ENCODE measurements around the gene POR. TPM values are rescaled to one million over a fixed set of nuclear protein-coding genes. Genes with fewer than 3 reads are reported as not detected.

The POR gene
- total RNA-seq, 5 donors from 2014 or later (not counting 1 experiment from before 2014, with no cell fraction given): 41.1 to 83.3 (median 58.8) TPM

DNA sequence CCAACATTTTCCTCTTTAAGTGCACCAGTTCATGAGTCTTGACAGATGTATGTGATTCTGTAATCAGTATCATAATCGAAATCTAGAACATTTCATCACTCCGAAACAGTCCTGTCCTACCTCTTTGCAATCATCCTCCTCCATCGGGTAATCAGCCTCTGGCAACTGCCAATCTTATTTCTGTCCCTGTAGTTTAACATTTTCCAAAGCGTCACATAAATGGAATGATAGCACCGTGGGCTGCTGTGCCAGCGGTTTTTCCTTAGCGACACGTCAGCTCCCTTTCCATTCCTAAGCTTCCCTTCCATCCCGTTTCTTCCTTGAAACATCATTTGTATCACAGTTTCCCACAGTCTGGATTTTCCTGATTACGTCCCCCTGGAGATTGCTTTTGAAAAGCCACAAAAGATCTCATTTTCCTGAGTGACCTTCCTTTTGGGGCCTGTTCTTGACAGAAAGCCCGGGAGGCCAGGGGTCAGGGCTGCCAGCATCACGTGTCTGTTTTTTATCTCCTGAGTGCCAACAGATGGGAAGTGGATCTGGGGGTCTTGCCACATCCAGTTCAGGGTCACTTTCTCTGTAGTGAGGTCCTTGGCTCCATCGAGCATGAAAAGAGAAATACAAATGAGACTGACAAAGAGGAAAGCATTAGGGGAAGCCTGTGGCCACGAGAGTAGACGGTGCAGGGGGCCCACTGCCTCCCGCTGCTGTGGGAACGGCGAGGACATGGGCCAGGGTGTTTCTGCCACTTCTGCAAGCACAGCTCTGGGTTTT is 47.8 kb downstream of the POR start:
- Mint-ChIP-seq H3K4me1 (peaks cover 0 to 2% (median 0%) of the 10 kb centered on the region in 3 donors), H3K4me3 (no peak overlapping the region), H3K36me3 (peaks cover 22% of the 10 kb centered on the region), H3K9me3 (no peaks in the 10 kb centered on the region), H3K27me3 (no peaks in the 10 kb centered on the region), H3K27ac (no peak overlapping the region)
- H3K9me3 ChIP-seq: no peaks in the 10 kb centered on the region
- no peak overlapping the region for H3K4me3 ChIP-seq (ENCODE audit: control insufficient read depth in 1 of 2, extremely low read depth in 1 of 2, low read length in 1 of 2)
- WGBS (ENCODE audit: insufficient coverage): 85% methylated on average over 17 of the region's 18 CpGs
- no peak for ATAC-seq (replicated peaks in 1 of 4)
- ChIA-PET CTCF (no interaction called here), POLR2A (no interaction called here)
- H3K27ac ChIP-seq (ENCODE audit: low read length): no peak overlapping the region
- H3K36me3 ChIP-seq (ENCODE audit: control insufficient read depth in 2 of 2, extremely low read depth in 1 of 2, insufficient read depth in 1 of 2, low read length in 1 of 2): peaks cover 17 to 21% of the 10 kb centered on the region in 2 donors
- no peaks in the 10 kb centered on the region for H3K4me1 ChIP-seq (ENCODE audit: control insufficient read depth in 1 of 2, extremely low read depth in 1 of 2, insufficient read depth in 2 of 2, low read length in 2 of 2)
- H3K27me3 ChIP-seq (replicated peaks in 1 of 2; ENCODE audit: control insufficient read depth in 2 of 2, extremely low read depth in 1 of 2, insufficient read depth in 2 of 2, low read length in 1 of 2): no peaks in the 10 kb centered on the region
- DNase-seq: no peak

DNA sequence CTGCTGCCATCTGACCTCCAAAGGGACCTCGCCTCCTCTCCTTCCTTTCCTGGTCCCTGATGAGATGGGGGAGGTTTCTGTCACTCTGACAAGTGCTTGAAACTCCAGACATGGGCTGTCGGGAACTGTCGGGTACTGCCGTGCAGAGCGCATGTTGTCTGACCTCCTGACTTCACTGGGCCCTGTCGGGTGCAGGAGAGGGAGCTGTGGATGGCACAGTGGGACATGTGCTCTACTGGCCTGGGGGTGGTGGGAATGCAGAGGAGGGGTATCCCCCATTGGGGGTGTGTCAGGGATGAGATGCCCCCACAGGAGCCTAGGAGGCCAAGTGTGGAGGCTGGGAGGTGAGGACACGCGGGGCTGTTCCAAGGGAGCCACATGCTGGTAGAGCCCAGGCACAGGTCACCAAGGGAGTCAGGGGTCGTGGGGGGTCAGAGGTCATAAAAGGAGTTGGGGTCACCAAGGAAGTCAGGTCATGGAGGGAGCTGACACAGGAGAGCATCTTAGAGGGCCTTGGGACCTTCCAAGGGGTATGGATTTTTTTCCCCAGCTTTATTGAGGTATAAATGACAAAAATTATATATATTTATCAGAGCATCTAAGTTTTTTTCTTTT is 48.5 kb downstream of the POR start:
- Mint-ChIP-seq H3K9me3 (no peaks in the 10 kb centered on the region), H3K36me3 (peaks cover 21% of the 10 kb centered on the region), H3K27me3 (no peaks in the 10 kb centered on the region), H3K4me1 (peaks cover 0 to 2% (median 0%) of the 10 kb centered on the region in 3 donors), H3K4me3 (no peak overlapping the region), H3K27ac (no peak overlapping the region)
- ATAC-seq (replicated peaks in 1 of 4) (no peak), DNase-seq (no peak)
- H3K4me3 ChIP-seq (ENCODE audit: control insufficient read depth in 1 of 2, extremely low read depth in 1 of 2, low read length in 1 of 2): no peak overlapping the region
- 96% methylated on average over 8 of the region's 9 CpGs for WGBS (ENCODE audit: insufficient coverage)
- no peaks in the 10 kb centered on the region for H3K9me3 ChIP-seq
- H3K36me3 ChIP-seq (ENCODE audit: control insufficient read depth in 2 of 2, extremely low read depth in 1 of 2, insufficient read depth in 1 of 2, low read length in 1 of 2): peaks cover 19 to 21% of the 10 kb centered on the region in 2 donors
- H3K4me1 ChIP-seq (ENCODE audit: control insufficient read depth in 1 of 2, extremely low read depth in 1 of 2, insufficient read depth in 2 of 2, low read length in 2 of 2): no peaks in the 10 kb centered on the region
- POLR2A ChIA-PET: interaction anchor here in 1 of 2 donors (0.6 kb wide), 1 partner anchor 49 kb away, joined by 4 read pairs; no protein-coding TSS in a partner anchor
- H3K27me3 ChIP-seq (replicated peaks in 1 of 2; ENCODE audit: control insufficient read depth in 2 of 2, extremely low read depth in 1 of 2, insufficient read depth in 2 of 2, low read length in 1 of 2): no peaks in the 10 kb centered on the region
- no peak overlapping the region for H3K27ac ChIP-seq (ENCODE audit: low read length)
- CTCF ChIA-PET: no interaction called here

GRCh38 chr7:75965617-75966016 is 50.7 kb downstream of the POR start:
- Histone ChIP-seq H3K27ac (ENCODE audit: low read length) (no peak overlapping the region), H3K36me3 (ENCODE audit: control insufficient read depth in 2 of 2, extremely low read depth in 1 of 2, insufficient read depth in 1 of 2, low read length in 1 of 2) (peaks cover 17 to 21% of the 10 kb centered on the region in 2 donors), H3K4me1 (ENCODE audit: control insufficient read depth in 1 of 2, extremely low read depth in 1 of 2, insufficient read depth in 2 of 2, low read length in 2 of 2) (no peaks in the 10 kb centered on the region), H3K27me3 (replicated peaks in 1 of 2; ENCODE audit: control insufficient read depth in 2 of 2, extremely low read depth in 1 of 2, insufficient read depth in 2 of 2, low read length in 1 of 2) (no peaks in the 10 kb centered on the region), H3K4me3 (ENCODE audit: control insufficient read depth in 1 of 2, extremely low read depth in 1 of 2, low read length in 1 of 2) (no peak overlapping the region), H3K9me3 (no peaks in the 10 kb centered on the region)
- POLR2A ChIA-PET: no interaction called here
- H3K4me3 Mint-ChIP-seq: no peak overlapping the region
- DNase-seq (no peak), ATAC-seq (replicated peaks in 1 of 4) (no peak)
- no peaks in the 10 kb centered on the region for H3K27me3 Mint-ChIP-seq
- peaks cover 27% of the 10 kb centered on the region for H3K36me3 Mint-ChIP-seq
- H3K27ac Mint-ChIP-seq: no peak overlapping the region
- CTCF ChIA-PET: no interaction called here
- peaks cover 0 to 6% (median 2%) of the 10 kb centered on the region in 3 donors for H3K4me1 Mint-ChIP-seq
- WGBS (ENCODE audit: insufficient coverage): 84% methylated on average over 8 of the region's 13 CpGs
- no peaks in the 10 kb centered on the region for H3K9me3 Mint-ChIP-seq

DNA sequence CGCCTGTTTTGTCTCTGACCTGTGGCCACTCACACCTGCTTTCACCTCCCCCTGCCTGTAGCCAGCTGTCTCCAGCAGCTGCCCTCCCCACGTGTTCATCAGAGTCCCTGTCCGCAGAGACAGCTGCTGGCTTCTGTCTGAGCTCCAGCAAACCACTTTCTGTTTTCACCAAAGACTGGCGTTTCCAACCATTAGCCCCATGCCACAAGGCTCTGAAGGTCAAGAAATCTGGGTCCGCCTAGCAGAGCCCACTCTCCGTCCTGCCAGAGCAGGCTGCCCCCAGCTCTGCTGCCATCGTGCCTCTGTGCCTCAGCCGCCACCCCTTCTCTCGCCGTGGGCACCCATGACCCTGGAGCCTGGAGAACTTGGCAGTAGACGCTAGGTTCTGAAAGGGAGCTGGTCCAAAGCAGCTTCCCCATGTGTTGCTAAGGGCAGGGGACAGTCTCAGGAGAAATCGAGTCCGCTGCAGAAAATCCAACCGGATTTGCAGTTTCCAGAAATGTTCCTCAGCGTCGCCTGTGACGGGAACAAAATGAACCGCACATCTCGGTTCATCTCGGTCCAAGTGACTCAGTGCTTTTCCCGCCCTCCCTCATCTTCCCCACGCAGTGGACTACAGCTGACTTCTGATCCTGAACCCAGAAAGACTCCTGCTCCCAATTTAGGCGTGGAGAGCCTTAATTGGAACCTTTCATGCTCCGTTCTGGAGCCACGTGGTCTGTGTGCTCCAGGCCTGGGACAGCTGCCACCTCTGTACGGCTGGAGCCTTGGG is 51.4 kb downstream of the POR start:
- CTCF ChIA-PET: no interaction called here
- Histone ChIP-seq H3K27me3 (replicated peaks in 1 of 2; ENCODE audit: control insufficient read depth in 2 of 2, extremely low read depth in 1 of 2, insufficient read depth in 2 of 2, low read length in 1 of 2) (no peaks in the 10 kb centered on the region), H3K9me3 (no peaks in the 10 kb centered on the region), H3K4me3 (ENCODE audit: control insufficient read depth in 1 of 2, extremely low read depth in 1 of 2, low read length in 1 of 2) (no peak overlapping the region), H3K4me1 (ENCODE audit: control insufficient read depth in 1 of 2, extremely low read depth in 1 of 2, insufficient read depth in 2 of 2, low read length in 2 of 2) (no peaks in the 10 kb centered on the region), H3K36me3 (ENCODE audit: control insufficient read depth in 2 of 2, extremely low read depth in 1 of 2, insufficient read depth in 1 of 2, low read length in 1 of 2) (peaks cover 17 to 21% of the 10 kb centered on the region in 2 donors), H3K27ac (ENCODE audit: low read length) (no peak overlapping the region)
- POLR2A ChIA-PET: no interaction called here
- ATAC-seq (replicated peaks in 1 of 4): no peak
- Mint-ChIP-seq H3K9me3 (no peaks in the 10 kb centered on the region), H3K4me1 (peaks cover 0 to 6% (median 2%) of the 10 kb centered on the region in 3 donors), H3K27ac (no peak overlapping the region), H3K4me3 (no peak overlapping the region), H3K27me3 (no peaks in the 10 kb centered on the region), H3K36me3 (peaks cover 31% of the 10 kb centered on the region)
- no peak for DNase-seq
- WGBS (ENCODE audit: insufficient coverage): 85% methylated on average over 23 of the region's 26 CpGs

GRCh38 chr7:75967055-75967454 is 52.1 kb downstream of the POR start:
- CTCF ChIA-PET: no interaction called here

DNA sequence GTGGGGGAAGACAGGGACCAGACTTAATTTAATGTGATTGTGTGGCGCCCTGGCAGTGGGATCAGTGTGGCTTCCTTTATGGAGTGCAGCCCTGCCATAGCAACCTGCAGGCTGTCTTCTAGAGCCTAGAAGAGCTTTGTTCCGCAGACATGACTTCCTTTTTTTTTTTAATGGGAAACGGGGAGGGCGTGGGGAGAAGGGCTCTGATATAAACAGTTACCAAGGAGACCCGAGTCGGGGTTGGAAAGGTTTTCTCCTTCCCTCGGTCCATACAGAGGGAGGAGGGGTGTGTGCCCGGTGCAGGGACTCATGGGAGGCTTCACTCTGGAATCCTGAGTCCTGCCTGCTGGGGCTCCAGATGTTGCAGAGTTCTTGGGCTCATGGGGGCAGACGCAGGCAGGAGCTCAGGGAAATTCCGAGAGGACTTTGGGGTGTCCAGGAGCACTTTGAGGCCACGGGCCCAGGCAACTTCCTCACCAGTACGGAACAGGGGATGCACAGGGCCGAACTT is 52.6 kb downstream of the POR start:
- Mint-ChIP-seq H3K9me3 (no peaks in the 10 kb centered on the region), H3K4me3 (no peak overlapping the region), H3K4me1 (peaks cover 0 to 6% (median 2%) of the 10 kb centered on the region in 3 donors), H3K36me3 (peaks cover 34% of the 10 kb centered on the region), H3K27me3 (no peaks in the 10 kb centered on the region), H3K27ac (no peak overlapping the region)
- POLR2A ChIA-PET: no interaction called here
- DNase-seq (no peak), ATAC-seq (replicated peaks in 1 of 4) (no peak)
- peaks cover 17 to 20% of the 10 kb centered on the region in 2 donors for H3K36me3 ChIP-seq (ENCODE audit: control insufficient read depth in 2 of 2, extremely low read depth in 1 of 2, insufficient read depth in 1 of 2, low read length in 1 of 2)
- H3K27ac ChIP-seq (ENCODE audit: low read length): no peak overlapping the region
- no peaks in the 10 kb centered on the region for H3K9me3 ChIP-seq
- no peaks in the 10 kb centered on the region for H3K4me1 ChIP-seq (ENCODE audit: control insufficient read depth in 1 of 2, extremely low read depth in 1 of 2, insufficient read depth in 2 of 2, low read length in 2 of 2)
- no peak overlapping the region for H3K4me3 ChIP-seq (ENCODE audit: control insufficient read depth in 1 of 2, extremely low read depth in 1 of 2, low read length in 1 of 2)
- H3K27me3 ChIP-seq (replicated peaks in 1 of 2; ENCODE audit: control insufficient read depth in 2 of 2, extremely low read depth in 1 of 2, insufficient read depth in 2 of 2, low read length in 1 of 2): no peaks in the 10 kb centered on the region
- 86% methylated on average over 9 of the region's 13 CpGs for WGBS (ENCODE audit: insufficient coverage)
- CTCF ChIA-PET: no interaction called here

More at GRCh38 chr7:75967055-75967454, 52.1 kb downstream of the POR start:
- DNase-seq: no peak
- Histone ChIP-seq H3K4me1 (ENCODE audit: control insufficient read depth in 1 of 2, extremely low read depth in 1 of 2, insufficient read depth in 2 of 2, low read length in 2 of 2) (no peaks in the 10 kb centered on the region), H3K4me3 (ENCODE audit: control insufficient read depth in 1 of 2, extremely low read depth in 1 of 2, low read length in 1 of 2) (no peak overlapping the region), H3K9me3 (no peaks in the 10 kb centered on the region), H3K27me3 (replicated peaks in 1 of 2; ENCODE audit: control insufficient read depth in 2 of 2, extremely low read depth in 1 of 2, insufficient read depth in 2 of 2, low read length in 1 of 2) (no peaks in the 10 kb centered on the region), H3K36me3 (ENCODE audit: control insufficient read depth in 2 of 2, extremely low read depth in 1 of 2, insufficient read depth in 1 of 2, low read length in 1 of 2) (peaks cover 17 to 21% of the 10 kb centered on the region in 2 donors), H3K27ac (ENCODE audit: low read length) (no peak overlapping the region)
- H3K9me3 Mint-ChIP-seq: no peaks in the 10 kb centered on the region
- WGBS (ENCODE audit: insufficient coverage): 100% methylated on average over 4 of the region's 11 CpGs
- H3K27ac Mint-ChIP-seq: no peak overlapping the region
- peaks cover 0 to 6% (median 2%) of the 10 kb centered on the region in 3 donors for H3K4me1 Mint-ChIP-seq
- no peaks in the 10 kb centered on the region for H3K27me3 Mint-ChIP-seq
- H3K4me3 Mint-ChIP-seq: no peak overlapping the region
- no peak for ATAC-seq (replicated peaks in 1 of 4)
- H3K36me3 Mint-ChIP-seq: peaks cover 31% of the 10 kb centered on the region
- POLR2A ChIA-PET: no interaction called here

All from T-cell (primary cell).